HUES6 (cell line): ENCODE measurements around the gene ZMIZ1.

ENCODE experiments used
- H3K27ac ChIP-seq: 2 replicates; pipeline ENCODE4 v1.7.0; 2013; ENCODE audit warnings: low read depth, mild to moderate bottlenecking, low read length, inconsistent platforms
- H3K27me3 ChIP-seq: 2 replicates; pipeline ENCODE4 v1.6.1; 2013; ENCODE audit warnings: low read length; ENCODE audit not compliant: control insufficient read depth, insufficient read depth
- H3K36me3 ChIP-seq: 2 replicates; pipeline ENCODE4 v1.6.1; 2013; ENCODE audit warnings: low read length; ENCODE audit not compliant: control insufficient read depth, insufficient read depth
- H3K4me1 ChIP-seq: 2 replicates; pipeline ENCODE4 v1.6.1; 2013; ENCODE audit warnings: low read length; ENCODE audit not compliant: control insufficient read depth, insufficient read depth
- H3K4me3 ChIP-seq: 2 replicates; pipeline ENCODE4 v1.5.1; 2013; ENCODE audit warnings: low read depth, low read length
- H3K9ac ChIP-seq: one replicate; pipeline ENCODE4 v1.6.1; 2013; ENCODE audit warnings: mild to moderate bottlenecking, low read length
- H3K9me3 ChIP-seq: 2 replicates; pipeline ENCODE4 v1.6.1; 2013; ENCODE audit warnings: low read depth, low read length; ENCODE audit not compliant: control insufficient read depth, insufficient read depth

The ZMIZ1 gene

DNA sequence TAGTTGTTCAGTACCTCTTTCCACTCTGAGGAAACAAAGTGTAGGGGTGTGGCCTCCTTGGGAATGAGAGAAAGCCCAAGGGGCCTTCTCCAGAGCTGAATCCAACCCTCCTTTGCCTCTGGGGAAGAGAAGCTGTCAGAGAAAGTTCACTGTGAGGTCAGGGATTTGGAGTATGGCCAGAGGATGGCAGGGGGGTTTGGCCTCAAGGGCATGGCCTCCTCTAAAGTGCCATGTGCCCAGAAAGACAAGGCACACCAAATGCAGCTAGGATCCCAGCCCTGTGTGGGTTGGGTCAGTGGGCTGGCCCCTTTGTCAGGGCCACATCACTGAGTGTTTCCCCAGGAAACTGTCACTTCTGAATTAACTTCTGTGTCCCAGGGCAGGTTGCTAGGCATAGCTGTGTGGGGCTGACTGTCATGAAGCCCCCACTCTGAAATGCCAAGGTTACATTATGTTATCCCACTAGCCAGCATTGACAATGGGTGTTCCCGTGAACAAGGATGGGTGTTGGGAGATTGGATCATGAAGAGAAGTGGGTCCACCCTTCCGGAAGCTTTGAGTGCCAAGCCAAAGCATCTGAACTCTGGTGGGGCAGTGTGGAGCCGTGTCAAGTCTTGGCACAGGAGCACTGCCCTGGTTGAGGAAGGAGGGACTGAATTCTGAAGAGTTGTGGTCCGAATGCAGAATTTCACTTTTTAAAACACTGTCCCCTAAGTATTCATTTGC is 123.3 kb downstream of the ZMIZ1 start:
- H3K9ac ChIP-seq, result no peak overlapping the region
- no peak overlapping the region for H3K4me3 ChIP-seq
- peaks cover 34% of the 10 kb centered on the region for H3K4me1 ChIP-seq
- no peaks in the 10 kb centered on the region for H3K36me3 ChIP-seq
- no peaks in the 10 kb centered on the region for H3K27me3 ChIP-seq
- H3K27ac ChIP-seq, result no peak overlapping the region
- H3K9me3 ChIP-seq, result no peaks in the 10 kb centered on the region

DNA sequence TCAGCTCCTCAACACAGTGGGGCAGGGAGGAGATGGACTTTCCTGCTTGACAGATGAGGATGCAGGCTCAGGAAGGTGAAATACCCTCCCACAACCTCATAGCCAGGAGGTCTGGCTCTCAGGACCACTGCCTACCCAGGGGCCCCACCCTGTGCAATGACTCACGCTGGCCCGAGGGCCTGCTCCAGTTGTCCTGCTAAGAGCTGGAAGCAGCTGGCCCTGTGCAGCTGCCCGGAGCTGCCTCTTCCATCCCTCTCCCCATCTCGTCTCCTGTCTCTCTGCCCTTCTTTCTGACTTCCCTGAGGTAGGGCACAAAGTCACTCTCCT is 123.9 kb downstream of the ZMIZ1 start:
- H3K27me3 ChIP-seq, result no peaks in the 10 kb centered on the region
- H3K9me3 ChIP-seq, result no peaks in the 10 kb centered on the region
- H3K36me3 ChIP-seq, result no peaks in the 10 kb centered on the region
- H3K27ac ChIP-seq, result no peak overlapping the region
- no peak overlapping the region for H3K4me3 ChIP-seq
- no peak overlapping the region for H3K9ac ChIP-seq
- H3K4me1 ChIP-seq, result peaks cover 33% of the 10 kb centered on the region

GRCh38 chr10:79193694-79194382 is 125.1 kb downstream of the ZMIZ1 start:
- no peaks in the 10 kb centered on the region for H3K9me3 ChIP-seq
- H3K9ac ChIP-seq, result no peak overlapping the region
- H3K4me3 ChIP-seq, result no peak overlapping the region
- no peaks in the 10 kb centered on the region for H3K27me3 ChIP-seq
- peaks cover 22% of the 10 kb centered on the region for H3K4me1 ChIP-seq
- no peak overlapping the region for H3K27ac ChIP-seq
- H3K36me3 ChIP-seq, result no peaks in the 10 kb centered on the region

DNA sequence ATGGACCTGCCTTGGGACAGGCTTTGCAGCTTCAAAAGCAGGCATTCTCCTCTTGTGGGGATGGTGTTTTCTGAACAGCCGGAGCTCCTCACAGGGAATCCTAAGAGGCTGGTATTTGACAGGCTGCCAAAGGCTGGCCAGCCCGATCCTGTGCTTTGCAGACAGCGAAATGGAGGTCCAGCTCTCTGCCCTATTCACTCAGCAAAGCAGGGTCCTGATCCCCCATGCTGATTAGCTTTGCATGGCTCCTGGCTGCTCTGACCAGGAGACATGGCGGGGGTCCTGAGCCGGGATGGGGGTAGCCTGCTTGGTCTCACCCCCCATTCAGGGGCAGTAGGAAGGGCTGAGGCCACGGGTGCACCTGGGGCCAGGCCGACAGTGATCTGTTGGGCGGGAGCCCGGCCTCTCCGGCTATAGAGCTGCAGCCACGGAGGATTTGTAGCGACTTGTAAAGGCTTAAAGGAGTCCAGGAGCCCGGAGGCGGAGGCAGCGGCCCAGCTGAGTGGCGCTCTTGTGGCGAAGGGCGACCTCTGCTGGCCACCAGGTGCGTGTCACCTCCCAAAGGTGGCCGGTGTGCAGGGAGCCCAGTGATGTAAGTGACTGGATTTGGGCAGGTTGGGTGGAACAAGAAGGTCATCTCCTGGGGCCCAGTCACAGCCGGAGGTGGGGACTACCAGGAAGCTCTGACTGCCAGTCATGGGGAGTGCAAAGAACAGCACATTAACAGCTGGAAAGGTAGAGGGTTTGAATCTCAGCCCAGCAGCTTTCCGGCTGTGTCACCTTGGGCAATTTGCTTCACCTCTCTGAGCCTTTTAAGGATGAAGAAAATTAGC is 126.5 kb downstream of the ZMIZ1 start:
- Histone ChIP-seq H3K27ac (no peak overlapping the region), H3K9ac (no peak overlapping the region), H3K36me3 (no peaks in the 10 kb centered on the region), H3K4me1 (peaks cover 16% of the 10 kb centered on the region), H3K4me3 (no peak overlapping the region), H3K27me3 (no peaks in the 10 kb centered on the region), H3K9me3 (no peaks in the 10 kb centered on the region)

DNA sequence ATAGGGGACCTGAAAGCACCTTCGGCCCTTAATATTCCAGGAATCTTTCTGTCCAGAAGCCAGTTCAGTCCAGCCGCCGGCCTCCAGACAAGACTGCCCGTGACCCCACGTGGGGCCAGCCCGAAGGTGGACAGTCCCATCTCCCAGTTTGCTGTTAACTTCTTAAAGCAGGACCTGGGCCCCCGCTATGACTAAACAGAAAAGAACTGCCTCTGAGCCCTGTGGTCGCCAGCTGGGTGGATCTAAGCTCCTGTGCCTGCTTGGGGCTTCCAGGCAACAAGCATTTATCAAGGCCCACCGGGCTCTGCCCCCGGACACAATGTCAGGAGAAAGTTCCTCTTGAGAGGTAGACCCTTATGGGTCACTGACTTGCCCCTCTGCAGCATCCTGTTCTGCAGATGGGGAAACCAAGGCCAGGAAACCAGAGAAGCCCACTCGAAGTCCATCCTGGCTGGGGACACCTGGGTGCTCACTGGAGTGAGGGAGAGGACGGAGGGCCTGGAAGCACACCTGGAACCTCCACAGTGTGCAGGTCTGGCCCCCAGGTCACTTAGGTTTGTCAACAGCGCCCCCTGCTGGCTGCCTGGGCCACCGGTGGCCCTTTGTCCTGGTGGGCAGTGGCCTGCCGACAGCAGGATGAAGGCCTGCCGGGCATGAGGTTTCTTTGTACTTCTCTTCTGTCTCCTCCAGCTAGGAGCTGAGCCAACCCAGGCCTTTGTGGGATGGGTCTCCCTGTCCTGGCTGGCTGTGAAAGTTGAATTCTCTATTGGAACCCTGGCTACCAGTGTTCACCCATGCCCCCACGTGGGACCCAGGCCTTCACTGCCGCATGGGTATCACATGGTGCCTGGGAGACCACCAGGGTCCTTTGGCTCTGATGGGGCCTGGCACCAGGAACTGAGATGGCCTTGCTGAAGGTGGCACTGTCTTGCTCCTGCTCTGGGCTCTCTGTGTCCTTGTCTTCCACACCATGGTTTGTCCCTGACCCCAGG is 128.0 kb downstream of the ZMIZ1 start:
- H3K27ac ChIP-seq, result no peak overlapping the region
- peaks cover 16% of the 10 kb centered on the region for H3K4me1 ChIP-seq
- H3K4me3 ChIP-seq, result no peak overlapping the region
- H3K9ac ChIP-seq, result no peak overlapping the region
- H3K9me3 ChIP-seq, result no peaks in the 10 kb centered on the region
- peaks cover 5% of the 10 kb centered on the region; the same call in 1 of the 2 replicates for H3K36me3 ChIP-seq
- H3K27me3 ChIP-seq, result no peaks in the 10 kb centered on the region

DNA sequence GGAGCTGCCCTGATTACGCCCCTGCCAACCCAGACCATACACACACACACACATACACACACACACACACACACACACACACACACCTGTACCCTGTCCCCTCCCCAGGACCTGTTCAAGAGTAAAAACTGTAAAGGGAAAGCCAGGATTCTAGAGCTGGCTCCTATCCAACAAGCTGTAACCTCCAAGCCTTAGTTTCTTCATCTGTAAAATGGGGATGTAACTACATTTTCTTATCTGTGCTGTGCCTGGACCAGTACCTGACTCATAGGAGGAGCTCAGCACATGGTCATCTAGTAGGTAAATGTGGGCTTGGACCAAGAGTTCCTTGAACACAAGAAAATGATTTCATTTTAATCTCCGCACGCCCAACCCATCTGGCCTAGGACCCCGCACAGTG is 128.8 kb downstream of the ZMIZ1 start:
- Histone ChIP-seq H3K4me1 (peaks cover 16% of the 10 kb centered on the region), H3K9ac (no peak overlapping the region), H3K27ac (no peak overlapping the region), H3K4me3 (no peak overlapping the region), H3K9me3 (no peaks in the 10 kb centered on the region), H3K27me3 (no peaks in the 10 kb centered on the region), H3K36me3 (peaks cover 6% of the 10 kb centered on the region; the same call in 1 of the 2 replicates)

GRCh38 chr10:79200346-79200745 is 131.6 kb downstream of the ZMIZ1 start:
- H3K27me3 ChIP-seq, result no peaks in the 10 kb centered on the region
- peaks cover 23% of the 10 kb centered on the region for H3K36me3 ChIP-seq
- no peak overlapping the region for H3K27ac ChIP-seq
- no peaks in the 10 kb centered on the region for H3K9me3 ChIP-seq
- peaks cover 3% of the 10 kb centered on the region; the same call in 1 of the 2 replicates for H3K4me1 ChIP-seq
- no peak overlapping the region for H3K4me3 ChIP-seq
- H3K9ac ChIP-seq, result no peak overlapping the region

- Histone ChIP-seq H3K27me3 (no peaks in the 10 kb centered on the region), H3K4me3 (no peak overlapping the region), H3K4me1 (peaks cover 3% of the 10 kb centered on the region; the same call in 1 of the 2 replicates), H3K27ac (no peak overlapping the region), H3K9me3 (no peaks in the 10 kb centered on the region), H3K9ac (no peak overlapping the region), H3K36me3 (peaks cover 23% of the 10 kb centered on the region)
These were observed 132.9 kb downstream of the ZMIZ1 start for GRCh38 chr10:79201706-79202105.

GRCh38 chr10:79202188-79203013 is 133.6 kb downstream of the ZMIZ1 start:
- no peak overlapping the region for H3K4me3 ChIP-seq
- H3K27ac ChIP-seq, result no peak overlapping the region
- H3K27me3 ChIP-seq, result no peaks in the 10 kb centered on the region
- H3K36me3 ChIP-seq, result peaks cover 23% of the 10 kb centered on the region
- no peaks in the 10 kb centered on the region for H3K4me1 ChIP-seq
- H3K9me3 ChIP-seq, result no peaks in the 10 kb centered on the region
- no peak overlapping the region for H3K9ac ChIP-seq
